Upper lobe of left lung (tissue), 6 donors: ENCODE measurements around the gene CC2D2B. TPM values are rescaled to one million over a fixed set of nuclear protein-coding genes. Genes with fewer than 3 reads are reported as not detected.
"Not testable (repeated sequence)": the region's sequence is repeated elsewhere in the genome, so short reads cannot be mapped to it uniquely, and the experiment has no call there.

ENCODE experiments used
- ATAC-seq, 2 donors: fragments of 200-7000 bp; cut with Tn5 transposase; one replicate each; pipeline ENCODE4 v1.9.1; 2022; ENCODE audit warnings: mild to moderate bottlenecking in 2 of 2, moderate library complexity in 2 of 2; ENCODE audit not compliant: low FRiP score in 2 of 2
- DNase-seq, 2 donors: peaks; one replicate each; pipeline ENCODE4 v3.0.0-alpha.2; 2019 to 2020
- H3K27ac ChIP-seq, 4 donors: fragments of 200-600 bp; sonication (generic); one replicate each; pipeline ENCODE4 v1.5.1; 2016 to 2019
- H3K27me3 ChIP-seq, 4 donors: fragments of 200-600 bp; sonication (generic); one replicate each; pipeline ENCODE4 v1.5.1; 2017 to 2019
- H3K36me3 ChIP-seq, 4 donors: fragments of 200-600 bp; sonication (generic); one replicate each; pipeline ENCODE4 v1.5.1; 2016 to 2019
- H3K4me1 ChIP-seq, 4 donors: fragments of 200-600 bp; sonication (generic); one replicate each; pipeline ENCODE4 v1.5.1; 2018 to 2019
- H3K4me3 ChIP-seq, 4 donors: fragments of 200-600 bp; sonication (generic); one replicate each; pipeline ENCODE4 v1.5.1; 2017 to 2019; ENCODE audit warnings: mild to moderate bottlenecking in 2 of 4, moderate library complexity in 1 of 4
- H3K9me3 ChIP-seq, 4 donors: fragments of 200-600 bp; sonication (generic); one replicate each; pipeline ENCODE4 v1.5.1; 2018 to 2019
- EP300 ChIP-seq, 4 donors: sonication (generic); formaldehyde crosslinking; IDR thresholded peaks; one replicate each; pipeline ENCODE4 v1.5.1; 2017; ENCODE audit warnings: antibody characterized with exemption in 4 of 4, control low read depth in 2 of 4
- POLR2A ChIP-seq, 4 donors: fragments of 450-650 bp; IDR thresholded peaks; one replicate each; pipeline ENCODE4 v1.5.1; 2016 to 2017; ENCODE audit warnings: antibody characterized with exemption in 4 of 4, mild to moderate bottlenecking in 2 of 4
- POLR2AphosphoS5 ChIP-seq, 2 donors: sonication (generic); formaldehyde crosslinking; IDR thresholded peaks; one replicate each; pipeline ENCODE4 v1.5.1; 2017; ENCODE audit warnings: antibody characterized with exemption in 2 of 2
- WGBS, 2 donors: methylation state at CpG; one replicate each; pipeline ENCODE4 v1.1.5; 2017 to 2018; 5-methylcytosine and 5-hydroxymethylcytosine counted together
- total RNA-seq, 6 donors: library from RNA; depleted of rRNA in 4 of 6; stranded (reverse); fragments of >200 nt in 4 of 6; gene quantifications; one replicate each; pipeline versions ENCODE4 v1.1.0 to v1.2.1, GENCODE V29; 2016 to 2021
- TF ChIP-seq, protein P1 (sequence below), 6 experiments: fragments of 450-650 bp in 4 of 6; fragments of 200-600 bp in 2 of 6; sonication (generic) in 2 of 6; IDR thresholded peaks; one replicate each; pipeline ENCODE4 v1.5.1; 2016 to 2019; ENCODE audit warnings: antibody characterized with exemption in 6 of 6
- donor health status: DM: no; HTN: no; CAD: no; lungs with moderate emphysema.
- donor health status: DM: no; HTN: yes; CAD: no; lungs with severe emphysema.

CC2D2B gene
- total RNA-seq, 6 donors from 2014 or later, result 0.94 to 5.5 (median 4.1) TPM

DNA sequence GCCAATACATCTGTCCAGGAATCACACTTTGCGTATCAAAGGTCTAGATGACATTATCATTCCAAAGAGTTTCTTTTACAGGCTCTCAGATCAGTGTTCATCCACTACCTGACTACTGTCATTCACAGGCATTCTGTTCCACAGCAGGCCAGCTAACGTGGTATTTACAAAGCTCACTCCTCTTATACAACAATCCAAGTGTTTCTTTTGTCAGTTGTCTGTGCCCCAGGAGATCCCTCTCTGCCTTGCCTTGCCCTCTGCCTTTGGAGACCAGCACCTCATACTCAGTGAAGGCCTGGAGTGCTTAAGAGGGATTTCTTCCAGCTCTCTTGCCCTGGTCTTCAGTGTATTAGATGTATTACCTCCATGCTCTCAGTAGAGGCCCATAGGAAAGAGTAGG, 34.6 kb upstream of the CC2D2B start:
- Histone ChIP-seq H3K4me1 (no peaks in the 10 kb centered on the region), H3K4me3 (no peak overlapping the region), H3K27ac (no peak overlapping the region), H3K27me3 (no peaks in the 10 kb centered on the region), H3K36me3 (peaks cover 0 to 43% (median 10%) of the 10 kb centered on the region in 4 donors), H3K9me3 (no peaks in the 10 kb centered on the region)
- TF ChIP-seq, protein P1, sequence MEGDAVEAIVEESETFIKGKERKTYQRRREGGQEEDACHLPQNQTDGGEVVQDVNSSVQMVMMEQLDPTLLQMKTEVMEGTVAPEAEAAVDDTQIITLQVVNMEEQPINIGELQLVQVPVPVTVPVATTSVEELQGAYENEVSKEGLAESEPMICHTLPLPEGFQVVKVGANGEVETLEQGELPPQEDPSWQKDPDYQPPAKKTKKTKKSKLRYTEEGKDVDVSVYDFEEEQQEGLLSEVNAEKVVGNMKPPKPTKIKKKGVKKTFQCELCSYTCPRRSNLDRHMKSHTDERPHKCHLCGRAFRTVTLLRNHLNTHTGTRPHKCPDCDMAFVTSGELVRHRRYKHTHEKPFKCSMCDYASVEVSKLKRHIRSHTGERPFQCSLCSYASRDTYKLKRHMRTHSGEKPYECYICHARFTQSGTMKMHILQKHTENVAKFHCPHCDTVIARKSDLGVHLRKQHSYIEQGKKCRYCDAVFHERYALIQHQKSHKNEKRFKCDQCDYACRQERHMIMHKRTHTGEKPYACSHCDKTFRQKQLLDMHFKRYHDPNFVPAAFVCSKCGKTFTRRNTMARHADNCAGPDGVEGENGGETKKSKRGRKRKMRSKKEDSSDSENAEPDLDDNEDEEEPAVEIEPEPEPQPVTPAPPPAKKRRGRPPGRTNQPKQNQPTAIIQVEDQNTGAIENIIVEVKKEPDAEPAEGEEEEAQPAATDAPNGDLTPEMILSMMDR (IDR thresholded peaks at IDR 0.05), result no peak
- no peak for TF ChIP-seq POLR2AphosphoS5 (IDR thresholded peaks at IDR 0.05)
- no peak for TF ChIP-seq POLR2A (IDR thresholded peaks at IDR 0.05)
- TF ChIP-seq EP300 (IDR thresholded peaks at IDR 0.05), result no peak
- 89 to 91% methylated on average over 2 of the region's 2 CpGs for WGBS, 2 donors
- ATAC-seq (no peak), DNase-seq (no peak)

DNA sequence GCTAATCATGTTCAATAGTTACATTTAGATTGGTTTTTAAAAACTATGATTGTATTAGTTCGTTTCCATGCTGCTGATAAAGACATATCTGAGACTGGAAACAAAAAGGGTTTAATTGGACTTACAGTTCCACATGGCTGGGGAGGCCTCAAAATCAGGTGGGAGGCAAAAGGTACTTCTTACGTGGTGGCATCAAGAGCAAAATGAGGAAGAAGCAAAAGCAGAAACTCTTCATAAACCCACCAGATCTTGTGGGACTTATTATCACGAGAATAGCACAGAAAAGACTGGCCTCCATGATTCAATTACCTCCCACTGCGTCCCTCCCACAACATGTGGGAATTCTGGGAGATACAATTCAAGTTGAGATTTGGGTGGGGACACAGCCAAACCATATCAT, 34.1 kb upstream of the CC2D2B start:
- Histone ChIP-seq H3K4me3 (no peak overlapping the region), H3K27me3 (no peaks in the 10 kb centered on the region), H3K9me3 (no peaks in the 10 kb centered on the region), H3K36me3 (peaks cover 0 to 38% (median 10%) of the 10 kb centered on the region in 4 donors), H3K27ac (no peak overlapping the region), H3K4me1 (no peaks in the 10 kb centered on the region)
- WGBS, 2 donors, result 93 to 94% methylated on average over 4 of the region's 4 CpGs
- TF ChIP-seq EP300 (IDR thresholded peaks at IDR 0.05) (no peak), POLR2AphosphoS5 (IDR thresholded peaks at IDR 0.05) (no peak), POLR2A (IDR thresholded peaks at IDR 0.05) (no peak)
- TF ChIP-seq, protein P1 (IDR thresholded peaks at IDR 0.05), result no peak
- ATAC-seq (no peak), DNase-seq (no peak)

DNA sequence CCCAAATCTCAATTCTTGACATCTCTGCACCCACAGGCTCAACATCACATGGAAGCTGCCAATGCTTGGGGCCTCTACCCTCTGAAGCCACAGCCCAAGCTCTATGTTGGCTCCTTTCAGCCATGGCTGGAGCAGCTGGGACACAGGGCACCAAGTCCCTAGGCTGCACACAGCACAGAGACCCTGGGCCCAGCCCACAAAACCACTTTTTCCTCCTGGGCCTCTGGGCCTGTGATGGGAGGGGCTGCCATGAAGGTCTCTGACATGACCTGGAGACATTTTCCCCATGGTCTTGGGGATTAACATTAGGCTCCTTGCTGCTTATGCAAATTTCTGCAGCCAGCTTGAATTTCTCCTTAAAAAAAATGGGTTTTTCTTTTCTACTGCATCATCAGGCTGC, 33.0 kb upstream of the CC2D2B start:
- not testable (repeated sequence) for DNase-seq, H3K9me3 ChIP-seq, H3K4me1 ChIP-seq, H3K4me3 ChIP-seq, H3K27me3 ChIP-seq, ATAC-seq, H3K27ac ChIP-seq
- H3K36me3 ChIP-seq, result peaks cover 0 to 35% (median 10%) of the 10 kb centered on the region in 4 donors

DNA sequence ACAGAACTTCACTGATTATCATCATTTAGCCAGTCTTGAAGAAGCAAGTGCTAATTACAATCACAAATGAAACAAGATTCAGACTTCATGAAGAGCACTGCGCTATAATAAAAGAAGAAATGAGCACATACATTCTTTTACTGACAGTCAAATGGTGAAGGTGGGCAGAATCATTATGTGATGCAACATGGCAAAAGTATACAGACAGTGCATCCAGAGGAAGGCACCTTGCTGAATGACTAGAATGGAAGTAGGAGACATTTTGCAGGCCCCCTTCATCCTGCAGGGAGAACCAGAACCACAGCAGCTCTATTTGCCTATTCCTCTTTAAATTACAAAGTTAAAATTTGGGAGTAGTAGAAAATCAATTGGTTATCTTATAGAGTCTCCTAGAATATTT, 31.0 kb upstream of the CC2D2B start:
- Histone ChIP-seq H3K4me3 (no peak overlapping the region), H3K9me3 (no peaks in the 10 kb centered on the region), H3K4me1 (no peaks in the 10 kb centered on the region), H3K27ac (no peak overlapping the region), H3K36me3 (peaks cover 0 to 32% (median 9%) of the 10 kb centered on the region in 4 donors), H3K27me3 (no peaks in the 10 kb centered on the region)
- no peak for TF ChIP-seq EP300 (IDR thresholded peaks at IDR 0.05)
- TF ChIP-seq, protein P1 (IDR thresholded peaks at IDR 0.05), result no peak
- TF ChIP-seq POLR2A (IDR thresholded peaks at IDR 0.05), result no peak
- no peak for TF ChIP-seq POLR2AphosphoS5 (IDR thresholded peaks at IDR 0.05)
- 96 to 100% methylated on average over 1 of the region's 1 CpG for WGBS, 2 donors
- DNase-seq, result no peak
- no peak for ATAC-seq

DNA sequence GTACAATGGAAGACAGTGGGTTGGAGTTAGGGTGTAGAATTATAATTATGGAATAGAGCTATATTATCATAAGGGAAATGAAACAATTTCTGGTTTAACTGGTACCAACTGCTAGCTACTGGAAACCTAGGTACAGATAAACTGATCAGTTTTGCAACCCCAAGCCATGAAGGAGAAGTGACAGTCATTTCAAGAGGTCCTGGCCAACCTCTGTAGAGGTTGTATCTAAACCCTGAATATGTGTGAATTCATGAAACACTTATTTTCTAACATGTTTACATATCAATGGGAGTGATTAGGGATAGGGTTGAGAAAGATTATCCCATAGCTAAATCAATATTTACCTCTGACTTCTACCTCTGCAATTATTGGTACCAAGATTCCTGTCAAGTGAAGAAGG, 29.9 kb upstream of the CC2D2B start:
- H3K4me3 ChIP-seq, result no peak overlapping the region
- peaks cover 0 to 22% (median 9%) of the 10 kb centered on the region in 4 donors for H3K36me3 ChIP-seq
- H3K27me3 ChIP-seq, result no peaks in the 10 kb centered on the region
- no peak for DNase-seq
- no peaks in the 10 kb centered on the region for H3K9me3 ChIP-seq
- ATAC-seq, result no peak
- TF ChIP-seq, protein P1 (IDR thresholded peaks at IDR 0.05), result no peak
- TF ChIP-seq POLR2AphosphoS5 (IDR thresholded peaks at IDR 0.05), result no peak
- no peak overlapping the region for H3K27ac ChIP-seq
- no peaks in the 10 kb centered on the region for H3K4me1 ChIP-seq
